ENCODE data around the gene SYNRG.

- no peak for TF ChIP-seq POLR2A (IDR thresholded peaks at IDR 0.05; ENCODE audit: low read depth, low read length)
- TF ChIP-seq EZH2 (IDR thresholded peaks at IDR 0.05; ENCODE audit: borderline replicate concordance, low read depth, low read length, severe bottlenecking) = no peak
- no peak for TF ChIP-seq CTCF (IDR thresholded peaks at IDR 0.05; ENCODE audit: extremely low read depth in 1 of 2, insufficient read depth in 1 of 2, low read depth in 1 of 2, low read length in 2 of 2)
These were observed 120.5 kb downstream of the SYNRG start for GRCh38 chr17:37488607-37489196.

Measured in endothelial cell of umbilical vein (primary cell).